Endodermal cell (in vitro differentiated cells): ENCODE measurements around the gene IPMK. TPM values are rescaled to one million over a fixed set of nuclear protein-coding genes. Genes with fewer than 3 reads are reported as not detected.

ENCODE experiments used
- DNase-seq: peaks from one replicate; pipeline ENCODE4 v3.0.0-alpha.2; 2017
- H3K27ac ChIP-seq: 2 replicates; pipeline ENCODE4 v1.5.1; 2013; ENCODE audit warnings: mild to moderate bottlenecking, low read depth, low read length, moderate library complexity
- H3K27me3 ChIP-seq: 2 replicates; pipeline ENCODE4 v1.6.1; 2013; ENCODE audit warnings: mild to moderate bottlenecking, low read length, moderate library complexity; ENCODE audit not compliant: insufficient read depth, control insufficient read depth, poor library complexity, severe bottlenecking
- H3K36me3 ChIP-seq: 2 replicates; pipeline ENCODE4 v1.7.0; 2013; ENCODE audit warnings: mild to moderate bottlenecking, low read length, moderate library complexity; ENCODE audit not compliant: control insufficient read depth, insufficient read depth
- H3K4me1 ChIP-seq: one replicate; pipeline ENCODE4 v1.7.0; 2013; ENCODE audit warnings: low read length; ENCODE audit not compliant: control insufficient read depth, insufficient read depth
- H3K4me3 ChIP-seq: 2 replicates; pipeline ENCODE4 v1.5.1; 2013; ENCODE audit warnings: mild to moderate bottlenecking, low read length, moderate library complexity
- H3K9ac ChIP-seq: 2 replicates; pipeline ENCODE4 v1.6.1; 2013; ENCODE audit warnings: mild to moderate bottlenecking, low read length, moderate library complexity; ENCODE audit not compliant: poor library complexity, severe bottlenecking; ENCODE audit errors: extremely low read depth
- H3K9me3 ChIP-seq: 2 replicates; pipeline ENCODE4 v1.6.1; 2013; ENCODE audit warnings: mild to moderate bottlenecking, low read length, moderate library complexity; ENCODE audit not compliant: control insufficient read depth
- H3K27ac Mint-ChIP-seq: 2 replicates; pipeline ENCODE4 v1.8.0; 2020; ENCODE audit warnings: mixed read lengths
- H3K27me3 Mint-ChIP-seq: 2 replicates; pipeline ENCODE4 v1.8.0; 2021; ENCODE audit warnings: mild to moderate bottlenecking, mixed read lengths; ENCODE audit not compliant: insufficient read depth
- H3K36me3 Mint-ChIP-seq: 2 replicates; pipeline ENCODE4 v1.8.0; 2020; ENCODE audit warnings: low read depth, mixed read lengths
- H3K4me1 Mint-ChIP-seq: 2 replicates; pipeline ENCODE4 v1.8.0; 2020; ENCODE audit warnings: mixed read lengths
- H3K4me3 Mint-ChIP-seq: 2 replicates; pipeline ENCODE4 v1.8.0; 2020; ENCODE audit warnings: mild to moderate bottlenecking, moderate library complexity, mixed read lengths
- H3K9me3 Mint-ChIP-seq: 2 replicates; pipeline ENCODE4 v1.8.0; 2020; ENCODE audit warnings: mild to moderate bottlenecking, mixed read lengths
- WGBS, 2 experiments: methylation state at CpG; one replicate each; pipeline versions ENCODE4 v1.1.5 to v1.1.7; 2013; ENCODE audit warnings: missing lambda C conversion rate in 2 of 2, mixed read lengths in 1 of 2; ENCODE audit not compliant: insufficient coverage in 1 of 2, insufficient read length in 1 of 2; 5-methylcytosine and 5-hydroxymethylcytosine counted together
- total RNA-seq, 2 donors: library from RNA; stranded (reverse); fragmentation: NEBNext Ultra II Directional in 1 of 2; extraction: Animal tissue kit (Norgen Biotek cat#: 25700) in 1 of 2; gene quantifications; 2 replicates in 1 of 2; 3 replicates in 1 of 2; pipeline ENCODE4 v1.2.1, GENCODE V29; 2021
- TF ChIP-seq, protein P1 (sequence below): fragments of 200-600 bp; sonication (generic); conservative IDR thresholded peaks from 2 replicates; pipeline ENCODE4 v1.5.0; 2021; ENCODE audit warnings: antibody characterized with exemption, mild to moderate bottlenecking

IPMK gene
- total RNA-seq, 2 donors from 2014 or later = 9.3 to 9.4 TPM

DNA sequence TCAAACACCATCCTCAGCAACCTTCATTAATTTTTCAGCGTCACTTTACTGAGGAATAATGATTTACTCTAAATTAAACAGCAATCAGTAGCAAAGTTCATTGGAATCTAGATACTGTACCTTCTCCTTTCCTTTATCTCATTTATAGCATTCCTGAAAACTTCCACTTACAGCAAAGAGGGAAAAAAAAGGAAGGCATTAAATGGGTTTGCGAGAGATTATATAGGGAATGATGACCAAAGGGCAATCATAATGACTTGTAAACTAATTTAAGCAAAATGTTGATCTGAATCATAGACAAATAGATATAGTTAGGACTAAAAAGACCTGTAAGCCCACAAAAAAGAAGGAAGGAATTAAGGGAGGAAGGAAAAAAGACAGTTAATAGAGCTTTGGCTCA lies 42.0 kb downstream of the IPMK start:
- no peaks in the 10 kb centered on the region for H3K27me3 ChIP-seq
- Mint-ChIP-seq H3K27me3 (no peaks in the 10 kb centered on the region), H3K36me3 (peaks cover 31% of the 10 kb centered on the region), H3K9me3 (peaks cover 11% of the 10 kb centered on the region), H3K27ac (no peak overlapping the region), H3K4me3 (no peak overlapping the region), H3K4me1 (peaks cover 5% of the 10 kb centered on the region)
- no peaks in the 10 kb centered on the region for H3K9me3 ChIP-seq
- 97 to 100% methylated on average over 1 to 2 of the region's 2 CpGs for WGBS, 2 experiments
- peaks cover 24% of the 10 kb centered on the region for H3K36me3 ChIP-seq
- TF ChIP-seq, protein P1, sequence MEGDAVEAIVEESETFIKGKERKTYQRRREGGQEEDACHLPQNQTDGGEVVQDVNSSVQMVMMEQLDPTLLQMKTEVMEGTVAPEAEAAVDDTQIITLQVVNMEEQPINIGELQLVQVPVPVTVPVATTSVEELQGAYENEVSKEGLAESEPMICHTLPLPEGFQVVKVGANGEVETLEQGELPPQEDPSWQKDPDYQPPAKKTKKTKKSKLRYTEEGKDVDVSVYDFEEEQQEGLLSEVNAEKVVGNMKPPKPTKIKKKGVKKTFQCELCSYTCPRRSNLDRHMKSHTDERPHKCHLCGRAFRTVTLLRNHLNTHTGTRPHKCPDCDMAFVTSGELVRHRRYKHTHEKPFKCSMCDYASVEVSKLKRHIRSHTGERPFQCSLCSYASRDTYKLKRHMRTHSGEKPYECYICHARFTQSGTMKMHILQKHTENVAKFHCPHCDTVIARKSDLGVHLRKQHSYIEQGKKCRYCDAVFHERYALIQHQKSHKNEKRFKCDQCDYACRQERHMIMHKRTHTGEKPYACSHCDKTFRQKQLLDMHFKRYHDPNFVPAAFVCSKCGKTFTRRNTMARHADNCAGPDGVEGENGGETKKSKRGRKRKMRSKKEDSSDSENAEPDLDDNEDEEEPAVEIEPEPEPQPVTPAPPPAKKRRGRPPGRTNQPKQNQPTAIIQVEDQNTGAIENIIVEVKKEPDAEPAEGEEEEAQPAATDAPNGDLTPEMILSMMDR = no peak
- no peak overlapping the region for H3K4me3 ChIP-seq
- no peaks in the 10 kb centered on the region for H3K4me1 ChIP-seq
- no peak overlapping the region for H3K9ac ChIP-seq
- H3K27ac ChIP-seq = no peak overlapping the region
- no peak for DNase-seq

DNA sequence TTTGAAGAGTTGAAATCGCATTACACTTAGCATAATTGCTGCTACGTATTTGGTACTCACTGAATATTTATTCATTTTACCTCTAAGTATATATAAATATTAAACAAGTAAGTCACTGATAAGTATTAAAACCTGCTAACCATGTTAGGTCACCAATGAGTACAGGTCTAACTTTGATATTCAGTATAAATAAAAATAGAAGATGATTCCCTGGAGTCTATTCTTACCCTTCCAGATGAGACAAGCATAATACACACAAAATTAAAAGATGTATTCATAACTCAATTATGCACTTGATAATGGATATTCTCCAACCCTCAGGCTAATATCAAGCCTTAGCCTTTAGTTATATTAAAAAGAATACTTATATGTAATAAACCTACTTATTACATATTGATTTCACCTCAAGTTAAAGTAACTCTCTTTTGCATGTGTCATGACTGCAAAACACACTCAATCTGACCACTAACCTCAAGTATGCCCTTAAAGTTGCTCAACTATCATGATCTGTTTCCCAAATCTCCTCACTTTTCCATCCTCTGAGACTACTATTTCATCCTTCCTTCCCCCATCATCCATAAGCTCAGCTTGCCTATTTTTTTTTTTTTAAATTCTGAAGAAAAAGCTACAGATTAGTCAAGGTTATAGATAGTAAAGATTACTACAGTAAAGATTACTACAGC lies 46.8 kb downstream of the IPMK start:
- WGBS, 2 experiments = 91 to 100% methylated on average over 1 of the region's 2 CpGs
- TF ChIP-seq, protein P1 = no peak
- Histone ChIP-seq H3K4me1 (peaks cover 7% of the 10 kb centered on the region), H3K9me3 (no peaks in the 10 kb centered on the region), H3K9ac (no peak overlapping the region), H3K27ac (no peak overlapping the region), H3K27me3 (no peaks in the 10 kb centered on the region), H3K4me3 (no peak overlapping the region), H3K36me3 (peaks cover 6% of the 10 kb centered on the region)
- DNase-seq = no peak
- Mint-ChIP-seq H3K27ac (no peak overlapping the region), H3K4me1 (peaks cover 19% of the 10 kb centered on the region), H3K36me3 (peaks cover 13% of the 10 kb centered on the region), H3K27me3 (no peaks in the 10 kb centered on the region), H3K9me3 (no peaks in the 10 kb centered on the region), H3K4me3 (no peak overlapping the region)

DNA sequence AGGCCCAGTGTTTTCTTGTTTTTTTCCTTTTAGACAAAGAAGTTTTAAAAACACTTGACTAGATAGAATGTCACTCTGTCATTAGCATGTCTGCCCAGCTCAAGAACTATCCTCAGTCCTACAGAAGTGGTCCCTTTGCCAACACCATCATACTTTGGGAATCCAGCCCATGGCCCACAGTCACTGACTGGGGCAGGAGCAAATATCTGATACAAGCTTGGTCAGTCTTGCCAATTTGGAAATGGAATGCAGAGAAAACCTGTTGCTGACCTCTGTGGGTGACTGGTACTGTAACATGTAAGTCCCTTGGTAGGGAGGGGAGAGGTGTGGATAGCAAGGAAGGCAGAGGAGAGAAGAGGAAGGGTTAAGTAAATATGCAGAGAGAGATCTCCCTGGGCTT lies 47.8 kb downstream of the IPMK start:
- no peak for DNase-seq
- Histone ChIP-seq H3K9ac (no peak overlapping the region), H3K9me3 (no peaks in the 10 kb centered on the region), H3K27me3 (no peaks in the 10 kb centered on the region), H3K4me3 (no peak overlapping the region), H3K4me1 (peaks cover 7% of the 10 kb centered on the region), H3K36me3 (peaks cover 8% of the 10 kb centered on the region), H3K27ac (no peak overlapping the region)
- no peak overlapping the region for H3K4me3 Mint-ChIP-seq
- H3K27me3 Mint-ChIP-seq = no peaks in the 10 kb centered on the region
- H3K4me1 Mint-ChIP-seq = peaks cover 19% of the 10 kb centered on the region
- no peak overlapping the region for H3K27ac Mint-ChIP-seq
- TF ChIP-seq, protein P1 = no peak
- H3K9me3 Mint-ChIP-seq = no peaks in the 10 kb centered on the region
- peaks cover 18% of the 10 kb centered on the region for H3K36me3 Mint-ChIP-seq
